ENCODE measurements around the gene PLEKHA5.
"Not testable (repeated sequence)": the region's sequence is repeated elsewhere in the genome, so short reads cannot be mapped to it uniquely, and the experiment has no call there.

The PLEKHA5 gene

DNA sequence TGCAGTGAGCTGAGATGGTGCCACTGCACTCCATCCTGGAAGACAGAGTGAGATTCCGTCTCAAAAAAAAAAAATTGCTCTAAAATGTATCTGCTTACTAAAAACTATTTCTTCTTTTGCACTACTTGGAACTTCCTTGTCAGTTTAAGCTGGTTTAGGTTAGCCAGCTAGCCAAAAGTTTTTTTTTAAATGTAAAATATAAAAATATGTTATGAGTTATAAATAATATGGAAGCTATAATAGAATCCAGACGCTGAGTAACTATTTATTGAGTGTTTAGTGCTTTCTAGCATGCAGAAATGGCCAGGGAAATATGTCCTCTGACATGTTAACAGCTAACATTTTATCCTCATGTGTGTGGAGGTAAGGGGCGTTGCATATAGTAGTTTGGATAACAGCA lies 85.6 kb downstream of the PLEKHA5 start:
- DNase-seq, result no peak
- in situ Hi-C loops (cut with MboI; ENCODE audit: low pct_unique_long_range_greater_than_20kb, low sequenced_read_pairs), result no loop called here

GRCh38 chr12:19217446-19217845 lies 87.9 kb downstream of the PLEKHA5 start:
- in situ Hi-C loops (cut with MboI; ENCODE audit: low pct_unique_long_range_greater_than_20kb, low sequenced_read_pairs), result no loop called here
- no peak for DNase-seq

- in situ Hi-C loops (cut with MboI; ENCODE audit: low pct_unique_long_range_greater_than_20kb, low sequenced_read_pairs), result no loop called here
- no peak for DNase-seq
Observed at GRCh38 chr12:19220205-19220604, 90.7 kb downstream of the PLEKHA5 start.

DNA sequence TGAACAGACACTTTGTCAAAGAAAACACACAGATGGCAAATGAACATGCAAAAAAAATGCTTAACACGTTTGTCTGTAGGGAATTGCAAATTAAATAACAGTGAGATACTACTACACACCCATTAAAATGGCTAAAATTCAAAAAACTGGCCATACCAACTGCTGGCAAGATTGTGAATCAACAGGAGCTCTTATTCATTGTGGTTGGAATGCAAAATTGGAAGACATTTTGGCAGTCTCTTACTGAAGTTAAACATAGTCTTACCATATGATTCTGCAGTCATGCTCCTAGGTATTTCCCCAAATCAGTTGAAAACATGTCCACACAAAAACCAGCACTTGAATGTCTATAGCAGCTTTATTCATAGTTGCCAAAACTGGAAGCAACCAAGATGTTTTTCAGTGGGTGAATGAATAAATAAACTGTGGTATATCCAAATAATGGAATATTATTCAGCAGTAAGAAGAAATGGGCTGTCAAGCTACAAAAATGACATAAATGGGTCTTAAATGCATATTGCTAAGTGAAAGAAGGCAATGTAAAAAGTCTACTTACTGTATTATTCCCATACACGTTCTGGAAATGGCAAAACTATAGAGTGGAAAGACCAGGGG lies 91.4 kb downstream of the PLEKHA5 start:
- in situ Hi-C loops (cut with MboI; ENCODE audit: low pct_unique_long_range_greater_than_20kb, low sequenced_read_pairs), result no loop called here

DNA sequence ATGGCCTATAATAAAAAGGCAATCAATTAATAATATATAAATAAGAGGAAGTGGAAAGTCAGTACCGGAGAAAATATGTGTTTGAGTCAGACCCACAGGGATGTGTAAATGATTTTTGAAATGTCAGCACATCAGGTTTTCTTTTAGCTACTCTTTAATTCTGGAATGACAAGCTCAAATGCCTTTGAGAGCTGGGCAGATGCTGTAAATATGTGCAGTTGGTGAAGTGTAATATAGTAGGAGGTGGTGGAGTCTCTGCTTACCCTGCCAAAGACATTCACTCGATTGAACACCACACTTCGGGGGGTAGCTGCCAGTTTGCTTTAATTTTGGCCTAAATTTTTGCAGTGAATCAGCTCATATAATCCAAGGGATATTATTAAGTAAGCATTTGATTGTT lies 93.0 kb downstream of the PLEKHA5 start:
- no peak for DNase-seq
- in situ Hi-C loops (cut with MboI; ENCODE audit: low pct_unique_long_range_greater_than_20kb, low sequenced_read_pairs), result no loop called here

More for the DNA sequence above, 91.4 kb downstream of the PLEKHA5 start:
- DNase-seq, result no peak

GRCh38 chr12:19223018-19223417 lies 93.5 kb downstream of the PLEKHA5 start:
- in situ Hi-C loops (cut with MboI; ENCODE audit: low pct_unique_long_range_greater_than_20kb, low sequenced_read_pairs), result no loop called here
- DNase-seq, result peak; percentile 37

DNA sequence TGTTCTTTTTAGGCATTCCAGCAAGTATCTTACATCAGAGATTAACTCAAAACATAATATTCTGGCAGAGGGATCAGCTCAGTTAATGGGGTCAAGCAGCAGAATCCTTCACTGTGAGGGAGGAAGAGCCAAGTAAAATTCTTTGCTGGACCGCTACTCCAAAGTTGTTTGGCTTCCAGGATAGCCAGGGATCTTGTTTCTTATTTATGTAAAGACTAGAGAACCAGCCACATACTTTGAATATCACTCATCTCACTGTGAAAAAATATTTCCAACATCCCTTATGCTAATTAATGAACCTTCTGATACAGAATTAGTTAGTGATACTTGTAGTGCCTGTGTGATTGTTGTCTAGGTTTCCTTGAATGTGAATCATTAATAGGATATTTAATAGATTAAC lies 94.2 kb downstream of the PLEKHA5 start:
- DNase-seq, result no peak
- in situ Hi-C loops (cut with MboI; ENCODE audit: low pct_unique_long_range_greater_than_20kb, low sequenced_read_pairs), result no loop called here

DNA sequence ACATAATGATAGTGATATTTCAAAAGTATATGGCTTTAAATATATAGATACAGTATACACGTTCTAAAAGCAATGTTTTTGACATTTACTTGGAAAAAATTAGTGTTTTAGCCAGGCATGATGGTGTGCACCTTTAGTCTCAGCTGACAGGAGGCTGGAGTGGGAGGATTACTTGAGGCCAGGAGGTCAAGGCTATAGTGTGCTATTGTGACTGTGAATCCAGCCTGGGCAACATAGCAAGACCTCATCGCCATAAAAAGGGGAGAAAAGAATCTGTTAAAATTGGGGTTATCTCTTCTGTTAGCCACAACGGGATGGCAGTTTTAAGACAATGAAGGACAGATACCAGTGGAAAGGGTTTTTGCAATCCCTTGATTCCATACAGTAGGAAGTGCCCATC lies 95.2 kb downstream of the PLEKHA5 start:
- no peak for DNase-seq
- in situ Hi-C loops (cut with MboI; ENCODE audit: low pct_unique_long_range_greater_than_20kb, low sequenced_read_pairs), result no loop called here

- in situ Hi-C loops (cut with MboI; ENCODE audit: low pct_unique_long_range_greater_than_20kb, low sequenced_read_pairs), result no loop called here
- no peak for DNase-seq
Observed at GRCh38 chr12:19227190-19227879, 97.8 kb downstream of the PLEKHA5 start.

DNA sequence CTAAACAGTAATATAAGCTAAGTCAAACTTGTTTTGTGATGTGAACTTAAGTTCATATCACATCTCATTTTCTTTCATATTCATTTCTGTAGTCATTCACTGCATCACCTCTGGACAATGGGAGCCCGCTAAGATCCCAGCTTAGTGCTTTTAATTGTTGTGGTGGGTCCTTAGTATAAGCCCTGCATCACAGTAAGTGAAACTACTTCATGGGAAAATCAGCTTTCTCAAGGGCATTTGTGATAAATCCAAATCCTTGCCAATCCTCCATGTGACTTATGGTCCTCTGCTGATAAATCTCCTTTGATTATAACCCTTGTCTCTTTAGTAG lies 98.3 kb downstream of the PLEKHA5 start:
- DNase-seq, result no peak
- in situ Hi-C loops (cut with MboI; ENCODE audit: low pct_unique_long_range_greater_than_20kb, low sequenced_read_pairs), result no loop called here

DNA sequence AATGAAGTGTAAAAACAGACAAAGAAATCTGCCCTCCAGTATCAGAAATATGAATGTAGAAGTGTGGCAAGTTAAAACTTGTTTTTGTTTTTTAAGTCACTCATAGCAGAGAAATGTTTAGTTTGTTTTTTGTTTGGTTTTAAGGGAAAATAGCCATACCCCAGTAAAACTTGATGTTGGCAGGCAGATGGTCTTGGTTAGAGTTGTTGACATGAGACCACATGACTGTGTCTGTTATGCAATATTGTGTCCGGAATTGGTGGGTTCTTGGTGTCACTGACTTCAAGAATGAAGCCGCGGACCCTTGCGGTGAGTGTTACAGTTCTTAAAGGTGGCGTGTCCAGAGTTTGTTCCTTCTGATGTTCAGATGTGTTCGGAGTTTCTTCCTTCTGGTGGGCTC lies 99.5 kb downstream of the PLEKHA5 start:
- in situ Hi-C loops (cut with MboI; ENCODE audit: low pct_unique_long_range_greater_than_20kb, low sequenced_read_pairs); DNase-seq: not testable (repeated sequence)

GRCh38 chr12:19230299-19230866 lies 100.8 kb downstream of the PLEKHA5 start:
- in situ Hi-C loops (cut with MboI; ENCODE audit: low pct_unique_long_range_greater_than_20kb, low sequenced_read_pairs), result no loop called here
- DNase-seq, result no peak

GRCh38 chr12:19230896-19231295 lies 101.4 kb downstream of the PLEKHA5 start:
- no peak for DNase-seq
- in situ Hi-C loops (cut with MboI; ENCODE audit: low pct_unique_long_range_greater_than_20kb, low sequenced_read_pairs), result no loop called here

- peak; percentile 54 for DNase-seq
- in situ Hi-C loops (cut with MboI; ENCODE audit: low pct_unique_long_range_greater_than_20kb, low sequenced_read_pairs), result no loop called here
Observed at GRCh38 chr12:19234171-19234704, 104.7 kb downstream of the PLEKHA5 start.

DNA sequence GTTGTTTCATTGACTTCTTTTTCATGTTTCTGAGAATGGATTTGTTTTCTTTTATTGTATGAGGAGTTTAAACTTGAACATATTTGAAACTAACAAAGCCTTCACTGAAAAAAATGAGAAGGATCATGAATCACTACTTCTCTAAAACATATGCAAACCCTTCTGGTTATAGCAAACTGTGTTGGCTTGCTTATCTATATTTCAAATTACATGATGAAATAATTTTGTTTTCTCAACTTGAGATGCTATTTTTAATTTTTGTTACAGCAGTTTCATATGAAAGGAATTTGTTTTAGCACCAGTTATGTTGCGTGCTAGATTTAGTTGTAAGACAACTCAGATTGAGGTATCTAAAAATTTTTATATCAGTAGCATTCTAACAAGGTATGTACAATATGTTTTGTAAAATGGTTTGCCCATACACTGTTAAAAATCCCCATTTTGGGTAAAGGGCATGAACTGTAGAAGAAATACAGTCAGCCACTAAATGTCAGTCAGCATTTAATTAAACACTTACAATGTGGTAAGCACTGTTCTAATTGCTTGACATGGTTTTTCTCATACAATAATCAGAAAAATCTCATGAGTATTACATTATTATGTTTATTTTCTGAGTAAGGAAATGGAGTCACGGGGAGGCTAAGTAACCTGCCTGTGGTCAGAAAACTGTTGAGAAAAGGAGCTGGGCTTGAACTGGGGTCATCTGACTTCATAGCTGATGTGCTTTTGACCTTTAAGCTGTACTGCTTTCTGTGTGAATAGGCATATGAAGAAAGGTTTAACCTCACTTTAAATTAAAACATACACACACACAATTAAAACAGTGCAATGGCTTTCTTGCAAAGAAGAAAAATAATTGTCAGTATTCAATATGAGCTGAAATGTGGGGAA lies 105.7 kb downstream of the PLEKHA5 start:
- in situ Hi-C loops (cut with MboI; ENCODE audit: low pct_unique_long_range_greater_than_20kb, low sequenced_read_pairs), result no loop called here
- no peak for DNase-seq

DNA sequence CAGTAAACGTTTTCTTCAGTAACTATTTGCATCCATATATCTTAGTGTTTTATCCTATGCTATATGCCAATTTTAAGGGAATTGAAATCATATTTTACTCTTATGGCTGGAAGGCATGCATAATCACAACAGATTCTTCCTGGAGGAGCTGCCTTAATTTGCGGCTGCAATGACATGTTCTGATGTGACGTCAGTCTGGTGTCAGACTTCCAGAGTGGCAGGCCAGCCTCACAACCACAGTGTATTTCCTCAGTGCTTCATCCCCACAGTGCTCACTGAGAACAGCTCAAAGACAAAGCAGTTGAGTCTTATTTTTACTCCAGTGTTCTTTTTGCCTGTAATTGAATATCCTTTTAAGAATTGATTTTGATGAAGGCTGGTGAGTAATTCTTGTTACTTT lies 107.1 kb downstream of the PLEKHA5 start:
- in situ Hi-C loops (cut with MboI; ENCODE audit: low pct_unique_long_range_greater_than_20kb, low sequenced_read_pairs), result no loop called here
- peak; percentile 29 for DNase-seq

GRCh38 chr12:19238540-19238939 lies 109.0 kb downstream of the PLEKHA5 start:
- in situ Hi-C loops (cut with MboI; ENCODE audit: low pct_unique_long_range_greater_than_20kb, low sequenced_read_pairs), result no loop called here
- DNase-seq, result no peak

DNA sequence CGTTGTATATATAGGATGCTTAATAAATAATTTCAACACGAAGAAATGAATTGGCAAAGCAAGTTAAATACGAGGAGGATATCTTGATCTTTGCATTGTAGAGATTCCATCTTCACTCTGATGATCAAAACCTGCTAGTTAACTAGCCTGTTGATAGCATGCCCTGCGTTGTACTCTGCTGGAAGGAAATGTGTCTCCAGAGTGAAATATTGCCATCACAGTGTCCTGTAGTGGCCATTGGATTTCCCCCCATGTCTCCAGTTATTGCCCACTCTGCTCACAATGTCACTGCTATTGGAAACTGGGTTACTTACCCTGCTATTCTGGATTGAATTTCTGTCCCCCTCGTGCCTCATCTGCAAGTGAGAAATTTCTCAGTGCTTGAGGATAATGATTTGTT lies 109.6 kb downstream of the PLEKHA5 start:
- in situ Hi-C loops (cut with MboI; ENCODE audit: low pct_unique_long_range_greater_than_20kb, low sequenced_read_pairs), result no loop called here
- DNase-seq, result no peak

DNA sequence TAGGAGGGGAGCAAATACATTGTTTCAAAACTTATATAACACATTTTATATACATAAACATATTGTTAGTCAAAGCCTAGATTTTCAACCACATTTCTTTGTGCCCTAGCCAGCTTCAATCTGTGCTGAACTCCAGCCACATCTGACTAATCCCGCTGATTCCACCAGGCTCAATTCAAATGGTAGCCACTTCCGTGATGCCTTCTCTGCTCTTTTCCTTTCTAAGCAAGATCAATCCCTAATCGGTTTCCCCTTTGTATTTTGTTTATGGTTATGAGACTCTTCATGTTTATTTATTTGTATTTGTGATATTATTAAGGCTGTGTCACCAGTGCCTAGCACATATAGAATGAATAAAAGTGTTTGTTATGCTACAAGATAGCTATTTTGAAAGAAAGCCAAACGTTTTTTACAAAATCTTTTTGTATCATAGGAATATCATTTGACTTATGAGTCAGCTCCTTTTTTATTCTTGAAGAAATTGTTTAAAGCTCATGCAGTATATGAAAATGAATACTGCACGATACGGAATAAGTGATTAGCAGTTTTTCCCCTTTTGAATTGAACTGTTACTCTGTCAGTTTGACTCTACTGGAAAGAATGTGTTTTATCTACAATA lies 110.2 kb downstream of the PLEKHA5 start:
- in situ Hi-C loops (cut with MboI; ENCODE audit: low pct_unique_long_range_greater_than_20kb, low sequenced_read_pairs), result no loop called here
- DNase-seq, result no peak
